Choroid plexus epithelial cell (primary cell): ENCODE data around the gene RALGPS1.
A peak's percentile ranks its signal among the peaks of the same experiment; 100 is the strongest.

Experiments
- DNase-seq: peaks from one replicate; pipeline ENCODE4 v3.0.0-alpha.2; 2010; ENCODE audit warnings: low read depth
- H3K4me3 ChIP-seq: 2 replicates; pipeline ENCODE4 v1.5.1; 2011; ENCODE audit warnings: low read depth, mild to moderate bottlenecking, control low read depth, low read length, moderate library complexity
- CTCF ChIP-seq: conservative IDR thresholded peaks from 2 replicates; pipeline ENCODE4 v1.5.1; 2011; ENCODE audit warnings: low read depth, mild to moderate bottlenecking, control low read depth, inconsistent platforms, low read length, moderate library complexity

RALGPS1 gene

GRCh38 chr9:127049044-127049443 is 134.5 kb downstream of the RALGPS1 start:
- no peak overlapping the region for H3K4me3 ChIP-seq
- TF ChIP-seq CTCF = peak; percentile 58
- peak; percentile 92 for DNase-seq

GRCh38 chr9:127049581-127049980 is 135.0 kb downstream of the RALGPS1 start:
- peak; percentile 14 for DNase-seq
- no peak for TF ChIP-seq CTCF

GRCh38 chr9:127050152-127050551 is 135.6 kb downstream of the RALGPS1 start:
- no peak for DNase-seq
- no peak overlapping the region for H3K4me3 ChIP-seq
- TF ChIP-seq CTCF = no peak

More at GRCh38 chr9:127049581-127049980, 135.0 kb downstream of the RALGPS1 start:
- H3K4me3 ChIP-seq = no peak overlapping the region

- no peak for TF ChIP-seq CTCF
- DNase-seq = peak; percentile 24
Observed at GRCh38 chr9:127050591-127051001, 136.0 kb downstream of the RALGPS1 start.

GRCh38 chr9:127051881-127052595 is 137.5 kb downstream of the RALGPS1 start:
- no peak for DNase-seq
- no peak overlapping the region for H3K4me3 ChIP-seq
- TF ChIP-seq CTCF = no peak

More at GRCh38 chr9:127050591-127051001, 136.0 kb downstream of the RALGPS1 start:
- H3K4me3 ChIP-seq = no peak overlapping the region

GRCh38 chr9:127053057-127053821 is 138.7 kb downstream of the RALGPS1 start:
- no peak overlapping the region for H3K4me3 ChIP-seq
- DNase-seq = no peak
- TF ChIP-seq CTCF = no peak

- DNase-seq = no peak
- H3K4me3 ChIP-seq = no peak overlapping the region
- no peak for TF ChIP-seq CTCF
Observed at GRCh38 chr9:127053960-127054359, 139.4 kb downstream of the RALGPS1 start.
